Heart right ventricle (tissue), 16 donors: ENCODE data around the gene CREB3L2. TPM values are rescaled to one million over a fixed set of nuclear protein-coding genes. Genes with fewer than 3 reads are reported as not detected.
A peak's percentile ranks its signal among the peaks of the same experiment; 100 is the strongest.
"Not testable (repeated sequence)": the region's sequence is repeated elsewhere in the genome, so short reads cannot be mapped to it uniquely, and the experiment has no call there.

Experiments
- ATAC-seq, 8 donors: fragments of 200-7000 bp; cut with Tn5 transposase; one replicate each; pipeline ENCODE4 v1.9.1; 2020; ENCODE audit warnings: mild to moderate bottlenecking in 8 of 8, moderate library complexity in 8 of 8, moderate number of reproducible peaks in 1 of 8
- DNase-seq, 2 donors: peaks; one replicate each; pipeline ENCODE4 v3.0.0-alpha.2; 2020
- H3K27ac ChIP-seq, 10 donors: fragments of 200-600 bp; sonication (generic) in 2 of 10; one replicate each; pipeline versions ENCODE4 v1.5.0 to v1.8.0; 2020 to 2022; ENCODE audit warnings: mild to moderate bottlenecking in 3 of 10
- H3K27me3 ChIP-seq, 7 donors: fragments of 200-600 bp; one replicate each; pipeline ENCODE4 v1.8.0; 2021 to 2022; ENCODE audit warnings: mild to moderate bottlenecking in 2 of 7
- H3K36me3 ChIP-seq, 9 donors: fragments of 200-600 bp; sonication (generic) in 1 of 9; one replicate each; pipeline versions ENCODE4 v1.5.0 to v1.8.0; 2020 to 2022; ENCODE audit warnings: mild to moderate bottlenecking in 2 of 9
- H3K4me1 ChIP-seq, 9 donors: fragments of 200-600 bp; sonication (generic) in 1 of 9; one replicate each; pipeline versions ENCODE4 v1.5.0 to v1.8.0; 2020 to 2022; ENCODE audit warnings: mild to moderate bottlenecking in 4 of 9
- H3K4me3 ChIP-seq, 10 donors: fragments of 200-600 bp; sonication (generic) in 2 of 10; one replicate each; pipeline versions ENCODE4 v1.5.0 to v1.8.0; 2020 to 2022; ENCODE audit warnings: mild to moderate bottlenecking in 7 of 10, moderate library complexity in 2 of 10
- H3K9me3 ChIP-seq, 11 donors: fragments of 200-600 bp in 10 of 11; sonication (generic) in 2 of 11; one replicate each; pipeline versions ENCODE4 v1.5.0 to v1.8.0; 2013 to 2022; ENCODE audit warnings: mild to moderate bottlenecking in 2 of 11, control low read depth in 1 of 11, moderate library complexity in 1 of 11
- WGBS, 2 donors: extraction: QIAGEN DNeasy Blood & Tissue Kit; methylation state at CpG; one replicate each; pipeline ENCODE4 v1.1.7; 2013; ENCODE audit warnings: inconsistent platforms in 1 of 2; 5-methylcytosine and 5-hydroxymethylcytosine counted together
- intact Hi-C, 10 donors: fragments of 100-400 bp; cut with DNase I; formaldehyde crosslinking; loops; one replicate each; pipeline versions ENCODE4 v1.11.1 to v1.14.2; 2022
- long read RNA-seq, 3 donors: library from polyadenylated mRNA; unstranded; transcript quantifications; one replicate each; pipeline ENCODE4 v2.0.0, GENCODE V29; 2020 to 2021
- polyA plus RNA-seq, 2 donors: library from polyadenylated mRNA; stranded (reverse); fragments of 200-250 nt; gene quantifications; one replicate each; pipeline ENCODE4 v1.2.3, GENCODE V29; 2013
- total RNA-seq, 10 donors: library from RNA; stranded (reverse); fragmentation: NEBNext Ultra II Directional in 3 of 10; extraction: Animal tissue kit (Norgen Biotek cat#: 25700) in 3 of 10; gene quantifications; one replicate each; pipeline versions ENCODE4 v1.2.1 to v1.2.4, GENCODE V29; 2021 to 2023
- TF ChIP-seq, protein P1 (sequence below), 9 donors: fragments of 200-600 bp; sonication (generic) in 2 of 9; IDR thresholded peaks; one replicate each; pipeline versions ENCODE4 v1.5.0 to v1.8.0; 2021 to 2022; ENCODE audit warnings: antibody characterized with exemption in 9 of 9, mild to moderate bottlenecking in 5 of 9, moderate library complexity in 1 of 9
- donor health status: Arrhythmogenic right ventricular cardiomyopathy.
- donor health status: ischemic (EF 13 %, LVEDD 7.1; RV severe dilation, severe dysfunction).
- donor health status: healthy with polysubstance abuse.
- donor health status: DM: no; HTN: yes; CAD: no.
- donor health status: DM: no; HTN: no; CAD: no.
- donor health status: ischemic (EF 25% LVEDD 6.9; RV normal size, moderate dysfunction).
- donor health status: ischemic (EF 25% LVEDD 5.7; RV mildly dilated, moderate dysfunction).
- donor health status: healthy.
- donor health status: DM: yes; HTN: yes; CAD: no.
- donor health status: Ischemic cardiomyopathy.
- donor health status: ischemic (EF 35%, LVEDD 5.7; RV mildly dilated, moderate dysfunction).
- donor health status: nonischemic (EF 11% LVEDD 7.7; RV severe dilation, severe dysfunction).
- donor health status: DM: yes; HTN: yes; CAD: no.
- donor health status: PGD.
- donor health status: ischemic (EF 29% LVEDD 5.4; RV normal size, mild dysfunction).
- donor health status: nonischemic (EF 23%, LVEDD 6.1; RV moderate dilation, normal function).

CREB3L2 gene, protein sequence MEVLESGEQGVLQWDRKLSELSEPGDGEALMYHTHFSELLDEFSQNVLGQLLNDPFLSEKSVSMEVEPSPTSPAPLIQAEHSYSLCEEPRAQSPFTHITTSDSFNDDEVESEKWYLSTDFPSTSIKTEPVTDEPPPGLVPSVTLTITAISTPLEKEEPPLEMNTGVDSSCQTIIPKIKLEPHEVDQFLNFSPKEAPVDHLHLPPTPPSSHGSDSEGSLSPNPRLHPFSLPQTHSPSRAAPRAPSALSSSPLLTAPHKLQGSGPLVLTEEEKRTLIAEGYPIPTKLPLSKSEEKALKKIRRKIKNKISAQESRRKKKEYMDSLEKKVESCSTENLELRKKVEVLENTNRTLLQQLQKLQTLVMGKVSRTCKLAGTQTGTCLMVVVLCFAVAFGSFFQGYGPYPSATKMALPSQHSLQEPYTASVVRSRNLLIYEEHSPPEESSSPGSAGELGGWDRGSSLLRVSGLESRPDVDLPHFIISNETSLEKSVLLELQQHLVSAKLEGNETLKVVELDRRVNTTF
- 10 to 100 TPM; 16.1 to 34.2 (median 23.7) TPM for total RNA-seq
- 1 to 10 TPM; 4.2 to 8.4 TPM for polyA plus RNA-seq
- long read RNA-seq, donor 1, partial matches to known transcripts, result 1 of 6 reads
- long read RNA-seq, donor 1, other reads (novel, unspliced or antisense), result 4 of 6 reads
- long read RNA-seq, donor 2, partial matches to known transcripts, result 1 of 5 reads
- long read RNA-seq, donor 2, other reads (novel, unspliced or antisense), result 3 of 5 reads
- long read RNA-seq, donor 3, partial matches to known transcripts, result 0 of 26 reads
- long read RNA-seq, donor 3, other reads (novel, unspliced or antisense), result 26 of 26 reads

DNA sequence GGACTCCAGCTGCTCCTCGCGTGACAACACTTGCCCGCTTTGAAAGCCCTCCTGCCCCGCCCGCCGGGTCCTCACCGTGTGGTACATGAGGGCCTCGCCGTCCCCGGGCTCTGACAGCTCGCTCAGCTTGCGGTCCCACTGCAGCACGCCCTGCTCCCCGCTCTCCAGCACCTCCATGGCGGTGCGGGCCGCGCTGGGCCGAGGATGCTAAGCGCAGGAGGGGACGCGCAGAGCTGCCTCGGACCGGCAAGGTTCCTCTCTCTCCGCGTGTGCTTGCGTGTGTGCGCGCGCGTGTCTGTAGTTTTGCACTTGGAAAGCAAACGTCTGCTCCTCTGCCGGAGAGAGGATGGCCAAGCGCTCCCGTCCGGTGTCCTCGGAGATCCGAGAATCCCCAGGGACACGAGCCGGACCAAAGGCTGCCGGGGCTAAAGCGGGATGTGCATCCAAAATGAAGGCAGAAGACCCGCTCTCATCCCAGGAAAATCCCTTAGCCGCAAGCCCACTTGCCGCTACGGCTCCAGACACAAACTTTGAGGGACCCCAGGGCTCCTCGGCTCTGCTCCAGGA is at the start of gene CREB3L2:
Gene CREB3L2, minus strand, starts transcription at position 558 of the 567 bp plus-strand sequence. Its CDS starts 381 bp downstream, at position 177.
- Histone ChIP-seq H3K36me3 (no peaks in the 10 kb centered on the region), H3K27ac (peak within 1 kb of the TSS; percentile 70 to 97 (median 94)), H3K27me3 (no peaks in the 10 kb centered on the region), H3K4me1 (peaks cover 2 to 47% (median 40%) of the 10 kb centered on the region in 9 donors), H3K9me3 (no peaks in the 10 kb centered on the region), H3K4me3 (peak within 1 kb of the TSS; percentile 66 to 99 (median 84))
- 0% methylated on average over 47 of the region's 47 CpGs for WGBS, 2 donors
- intact Hi-C loops, result loop anchor here in 2 of 10 donors (5.0 to 10.0 kb wide), 2 partner anchors 79 to 347 kb away; no protein-coding TSS in a partner anchor
- peak; percentile 36 to 80 (median 56) for ATAC-seq
- TF ChIP-seq, protein P1, sequence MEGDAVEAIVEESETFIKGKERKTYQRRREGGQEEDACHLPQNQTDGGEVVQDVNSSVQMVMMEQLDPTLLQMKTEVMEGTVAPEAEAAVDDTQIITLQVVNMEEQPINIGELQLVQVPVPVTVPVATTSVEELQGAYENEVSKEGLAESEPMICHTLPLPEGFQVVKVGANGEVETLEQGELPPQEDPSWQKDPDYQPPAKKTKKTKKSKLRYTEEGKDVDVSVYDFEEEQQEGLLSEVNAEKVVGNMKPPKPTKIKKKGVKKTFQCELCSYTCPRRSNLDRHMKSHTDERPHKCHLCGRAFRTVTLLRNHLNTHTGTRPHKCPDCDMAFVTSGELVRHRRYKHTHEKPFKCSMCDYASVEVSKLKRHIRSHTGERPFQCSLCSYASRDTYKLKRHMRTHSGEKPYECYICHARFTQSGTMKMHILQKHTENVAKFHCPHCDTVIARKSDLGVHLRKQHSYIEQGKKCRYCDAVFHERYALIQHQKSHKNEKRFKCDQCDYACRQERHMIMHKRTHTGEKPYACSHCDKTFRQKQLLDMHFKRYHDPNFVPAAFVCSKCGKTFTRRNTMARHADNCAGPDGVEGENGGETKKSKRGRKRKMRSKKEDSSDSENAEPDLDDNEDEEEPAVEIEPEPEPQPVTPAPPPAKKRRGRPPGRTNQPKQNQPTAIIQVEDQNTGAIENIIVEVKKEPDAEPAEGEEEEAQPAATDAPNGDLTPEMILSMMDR (IDR thresholded peaks at IDR 0.05), result no peak
- peak; percentile 51 to 68 for DNase-seq

DNA sequence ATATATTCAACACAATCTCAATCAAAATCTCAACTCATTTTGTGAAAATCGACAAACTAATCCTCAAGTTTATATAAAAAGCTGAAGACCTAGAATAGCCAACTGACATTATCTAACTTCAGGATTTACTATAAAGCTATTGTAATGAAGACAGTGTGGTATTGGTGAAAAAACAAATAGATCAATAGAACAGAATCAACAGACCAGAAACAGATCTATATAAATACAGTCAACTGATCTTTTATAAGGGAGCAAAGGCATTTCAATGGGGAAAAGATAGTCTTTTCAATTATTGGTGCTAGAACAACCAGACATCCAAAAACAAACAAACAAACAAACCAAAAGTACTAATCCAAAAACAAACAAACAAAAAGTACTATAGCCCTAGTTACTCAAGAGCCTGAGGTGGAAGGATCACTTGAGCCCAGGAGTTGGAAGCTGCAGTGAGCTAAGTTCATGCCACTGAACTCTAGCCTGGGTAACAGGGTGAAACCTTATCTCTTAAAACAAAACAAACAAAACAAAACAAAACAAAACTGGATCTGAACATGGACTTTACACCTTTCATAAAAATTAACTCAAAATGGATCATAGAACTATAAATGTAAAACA is 47.7 kb upstream of the CREB3L2 start:
- ATAC-seq (no peak), DNase-seq (no peak)
- Histone ChIP-seq H3K27ac (no peak overlapping the region), H3K9me3 (peaks cover 0 to 5% (median 0%) of the 10 kb centered on the region in 11 donors), H3K4me1 (no peaks in the 10 kb centered on the region), H3K27me3 (peaks cover 0 to 9% (median 0%) of the 10 kb centered on the region in 7 donors), H3K36me3 (no peaks in the 10 kb centered on the region), H3K4me3 (no peak overlapping the region)
- 94 to 100% methylated on average over 1 of the region's 1 CpG for whole genome bisulfite sequencing, 2 donors
- intact Hi-C loops, result no loop called here
- TF ChIP-seq, protein P1 (IDR thresholded peaks at IDR 0.05), result no peak

DNA sequence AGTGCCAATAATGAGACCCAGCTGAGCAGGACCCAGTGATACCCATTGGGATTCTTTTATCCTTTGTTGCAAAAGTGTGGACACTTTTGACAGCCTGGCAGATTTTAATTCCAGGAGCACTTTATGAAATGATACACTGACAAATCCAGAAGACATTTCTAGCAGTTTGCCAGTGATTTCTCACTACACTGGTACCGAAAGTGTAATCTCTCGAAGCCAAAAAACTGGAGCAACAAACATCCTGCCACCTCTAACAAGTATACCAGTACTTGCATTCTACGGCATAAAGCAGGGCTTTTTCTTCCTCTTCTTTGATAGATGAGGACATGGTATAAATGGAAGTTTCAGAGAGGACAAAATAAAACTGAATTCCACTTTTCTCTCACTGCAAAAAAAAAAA is 46.0 kb upstream of the CREB3L2 start:
- ATAC-seq, result no peak
- Histone ChIP-seq H3K4me1 (no peaks in the 10 kb centered on the region), H3K27ac (no peak overlapping the region), H3K27me3 (peaks cover 0 to 9% (median 0%) of the 10 kb centered on the region in 7 donors), H3K36me3 (no peaks in the 10 kb centered on the region), H3K4me3 (no peak overlapping the region), H3K9me3 (peaks cover 0 to 5% (median 0%) of the 10 kb centered on the region in 11 donors)
- intact Hi-C loops, result no loop called here
- TF ChIP-seq, protein P1 (IDR thresholded peaks at IDR 0.05), result no peak
- WGBS, 2 donors, result 82 to 93% methylated on average over 3 of the region's 3 CpGs
- no peak for DNase-seq

DNA sequence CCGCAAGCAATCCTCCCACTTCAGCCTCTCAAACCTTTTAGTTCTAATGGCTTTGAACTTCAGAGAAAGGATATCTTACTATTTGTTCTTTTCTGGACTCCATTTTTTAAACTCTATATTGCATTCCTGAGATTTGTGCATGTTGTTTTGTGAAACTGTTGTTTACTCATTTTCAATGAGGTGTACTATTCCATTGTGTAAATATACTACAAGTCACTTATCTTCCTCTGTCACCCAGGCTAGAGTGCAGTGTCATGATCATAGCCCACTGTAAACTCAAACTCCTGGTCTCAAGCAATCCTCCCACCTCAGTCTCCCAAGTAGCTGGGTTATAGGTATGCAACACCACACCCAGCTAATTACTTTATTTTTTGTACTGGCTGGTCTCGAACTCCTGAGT is 43.0 kb upstream of the CREB3L2 start:
- WGBS, 2 donors, result 89 to 94% methylated on average over 2 of the region's 2 CpGs
- H3K4me3 ChIP-seq, result no peak overlapping the region
- TF ChIP-seq, protein P1 (IDR thresholded peaks at IDR 0.05), result no peak
- intact Hi-C loops, result no loop called here
- DNase-seq, result no peak
- H3K27ac ChIP-seq, result no peak overlapping the region
- peaks cover 0 to 9% (median 0%) of the 10 kb centered on the region in 7 donors for H3K27me3 ChIP-seq
- no peak for ATAC-seq
- no peaks in the 10 kb centered on the region for H3K4me1 ChIP-seq
- peaks cover 0 to 5% (median 0%) of the 10 kb centered on the region in 11 donors for H3K9me3 ChIP-seq
- H3K36me3 ChIP-seq, result no peaks in the 10 kb centered on the region

DNA sequence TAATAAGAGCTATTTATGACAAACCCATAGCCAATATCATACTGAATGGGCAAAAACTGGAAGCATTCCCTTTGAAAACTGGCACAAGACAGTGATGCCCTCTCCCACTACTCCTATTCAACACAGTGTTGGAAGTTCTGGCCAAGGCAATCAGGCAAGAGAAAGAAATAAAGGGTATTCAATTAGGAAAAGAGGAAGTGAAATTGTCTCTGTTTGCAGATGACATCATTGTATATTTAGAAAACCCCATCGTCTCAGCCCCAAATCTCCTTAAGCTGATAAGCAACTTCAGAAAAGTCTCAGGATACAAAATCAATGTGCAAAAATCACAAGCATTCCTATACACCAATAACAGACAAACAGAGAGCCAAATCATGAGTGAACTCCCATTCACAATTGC is 38.2 kb upstream of the CREB3L2 start:
- WGBS, 2 donors, result 57 to 67% methylated on average over 1 of the region's 1 CpG
- H3K4me3 ChIP-seq, H3K36me3 ChIP-seq, H3K4me1 ChIP-seq, intact Hi-C loops, H3K27ac ChIP-seq, H3K27me3 ChIP-seq, DNase-seq, ATAC-seq: not testable (repeated sequence)
- H3K9me3 ChIP-seq, result peaks cover 0 to 16% (median 0%) of the 10 kb centered on the region in 11 donors
